ENCODE data around the gene MSRB2.
"Not testable (repeated sequence)": the region's sequence is repeated elsewhere in the genome, so short reads cannot be mapped to it uniquely, and the experiment has no call there.

- TF ChIP-seq CTCF (IDR thresholded peaks at IDR 0.05); ZNF416 (CRISPR knock-in tag; IDR thresholded peaks at IDR 0.05); ARID4B (CRISPR knock-in tag; IDR thresholded peaks at IDR 0.05; ENCODE audit: borderline replicate concordance); FOXP1 (CRISPR knock-in tag; IDR thresholded peaks at IDR 0.05; ENCODE audit: borderline replicate concordance): not testable (repeated sequence)
Observed at GRCh38 chr10:23070092-23070912, 25.1 kb upstream of the MSRB2 start.

Measured in WTC11 (cell line).